Activated T-helper 1 cell treated with anti-CD3 and anti-CD28 coated beads, Interleukin-12 subunit alpha, Interleukin-12 subunit beta, Interleukin-2, Interleukin-4 antibody, amounts not matched to agents 30 ng/mL and 10 ng/mL and 1 ng/mL, durations not matched to agents 14 hours and 24 hours and 36 hours (primary cell): ENCODE data around the gene COMMD1. TPM values are rescaled to one million over a fixed set of nuclear protein-coding genes. Genes with fewer than 3 reads are reported as not detected.

Experiments
- DNase-seq: peaks from one replicate; pipeline ENCODE4 v3.0.0; 2021; ENCODE audit warnings: low spot score
- H3K27ac Mint-ChIP-seq: one replicate; pipeline ENCODE4 v1.8.0; 2021; ENCODE audit warnings: mild to moderate bottlenecking, mixed read lengths
- H3K27me3 Mint-ChIP-seq: one replicate; pipeline ENCODE4 v1.8.0; 2022; ENCODE audit warnings: mild to moderate bottlenecking, moderate library complexity, mixed read lengths; ENCODE audit not compliant: insufficient read depth
- H3K36me3 Mint-ChIP-seq: one replicate; pipeline ENCODE4 v1.8.0; 2021; ENCODE audit warnings: low read depth, mixed read lengths
- H3K4me1 Mint-ChIP-seq: one replicate; pipeline ENCODE4 v1.8.0; 2021; ENCODE audit warnings: low read depth, mixed read lengths
- H3K4me3 Mint-ChIP-seq: one replicate; pipeline ENCODE4 v1.8.0; 2021; ENCODE audit warnings: mild to moderate bottlenecking, moderate library complexity, mixed read lengths
- H3K9me3 Mint-ChIP-seq: one replicate; pipeline ENCODE4 v1.8.0; 2021; ENCODE audit warnings: mixed read lengths
- intact Hi-C: fragments of 100-400 bp; cut with micrococcal nuclease; formaldehyde crosslinking; loops from one replicate; pipeline ENCODE4 v1.15.1; 2024
- total RNA-seq: library from RNA; stranded (reverse); gene quantifications from 2 replicates; pipeline ENCODE4 v1.2.3, GENCODE V29; 2022

COMMD1 gene
- total RNA-seq, 1 donor from 2014 or later, result 25.4 TPM

- no peak for DNase-seq
- intact Hi-C loops, result no loop called here
- no peak overlapping the region for H3K4me3 Mint-ChIP-seq
- no peak overlapping the region for H3K27ac Mint-ChIP-seq
- peaks cover 3% of the 10 kb centered on the region for H3K9me3 Mint-ChIP-seq
- no peaks in the 10 kb centered on the region for H3K4me1 Mint-ChIP-seq
- peaks cover 3% of the 10 kb centered on the region for H3K27me3 Mint-ChIP-seq
- no peaks in the 10 kb centered on the region for H3K36me3 Mint-ChIP-seq
Measured at GRCh38 chr2:62184512-62185230, 279.2 kb downstream of the COMMD1 start.

Other genes starting within 250 kb of the COMMD1 start
- 3.6 and 3.7 TPM in 2 replicates for gene FAM161A, start 51.6 kb upstream of the COMMD1 start, total RNA-seq
- 354 and 381 TPM in 2 replicates for gene CCT4, start 17.0 kb upstream of the COMMD1 start, total RNA-seq